ENCODE results near the gene GSTP1. TPM values are rescaled to one million over a fixed set of nuclear protein-coding genes. Genes with fewer than 3 reads are reported as not detected.

GSTP1 gene
- total RNA-seq, 2 experiments from 2014 or later = 452 to 465 TPM

DNA sequence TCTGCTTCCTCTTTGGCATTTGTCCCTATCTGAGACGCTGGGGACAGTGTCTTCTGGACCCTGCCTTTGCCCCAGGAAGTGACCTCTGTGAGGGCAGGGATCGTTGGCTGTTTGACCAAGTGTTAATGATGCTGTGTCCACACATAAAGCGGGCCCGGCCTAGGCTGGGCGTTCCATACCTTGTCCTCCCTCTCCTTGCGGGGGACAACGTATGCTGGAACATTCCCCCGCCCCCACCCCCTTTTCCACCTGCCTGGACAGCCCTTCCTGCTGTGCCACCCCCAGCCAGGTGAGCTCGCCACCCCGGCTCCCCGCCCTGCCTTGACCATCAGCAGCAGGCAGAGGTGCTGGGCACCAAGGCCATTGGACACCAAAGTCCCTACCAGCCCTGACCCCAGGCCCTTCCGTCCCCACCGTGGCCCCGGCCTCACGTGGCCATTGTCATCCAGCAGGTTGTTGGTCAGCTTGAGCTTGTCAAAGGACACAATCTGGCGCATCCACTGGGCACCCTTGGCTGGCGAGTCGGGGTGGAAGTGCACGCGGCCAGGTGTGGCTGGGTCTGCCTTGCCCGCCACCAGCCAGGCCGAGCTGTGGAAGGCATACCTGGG, 50.2 kb downstream of the GSTP1 start:
- Mint-ChIP-seq H3K27me3 (no peaks in the 10 kb centered on the region), H3K27ac (no peak overlapping the region), H3K9me3 (no peaks in the 10 kb centered on the region), H3K36me3 (no peaks in the 10 kb centered on the region), H3K4me1 (peaks cover 8% of the 10 kb centered on the region), H3K4me3 (no peak overlapping the region)
- no peak for DNase-seq

DNA sequence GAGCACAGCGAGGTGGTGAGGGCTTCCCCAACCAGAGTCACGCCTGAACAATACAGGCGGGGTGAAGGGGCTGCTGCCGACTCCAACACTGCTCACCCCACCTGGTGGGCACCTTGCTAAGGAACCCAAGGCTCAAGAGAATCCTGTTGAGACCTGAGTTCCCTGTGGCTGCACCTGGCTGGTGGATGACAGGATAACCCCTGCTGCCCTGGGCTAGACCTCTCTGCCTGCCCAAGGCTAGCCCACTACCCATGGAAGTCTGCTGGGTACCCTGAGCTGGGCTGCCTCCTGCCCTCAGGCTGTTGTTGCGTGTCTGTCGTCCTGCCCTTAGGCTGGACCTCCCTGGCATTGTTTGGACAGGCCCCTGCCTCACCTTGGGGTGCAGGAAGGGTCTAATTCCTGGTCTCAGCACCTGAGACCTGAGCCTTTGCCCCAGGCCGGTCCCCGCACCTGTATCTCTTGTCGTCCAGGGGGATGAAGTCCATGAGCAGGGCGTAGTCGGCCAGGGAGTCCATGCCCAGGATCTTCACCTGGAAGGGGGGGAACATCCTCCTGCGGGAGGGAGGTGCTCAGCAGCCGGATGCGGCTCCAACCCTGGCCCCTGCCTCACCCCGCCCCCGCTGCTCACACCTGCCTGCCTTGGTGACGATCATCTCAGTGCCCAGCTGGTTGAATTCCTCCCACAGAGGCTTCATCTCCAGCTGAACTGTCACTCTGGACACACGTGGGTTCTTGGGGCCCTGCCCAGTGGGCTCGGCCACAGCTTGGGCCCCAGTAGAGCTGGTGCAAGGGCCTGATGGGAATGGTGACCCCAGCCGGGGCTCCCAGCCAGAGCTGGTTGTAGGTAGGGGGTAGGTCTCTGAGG, 51.0 kb downstream of the GSTP1 start:
- Mint-ChIP-seq H3K27me3 (no peaks in the 10 kb centered on the region), H3K4me3 (no peak overlapping the region), H3K4me1 (peaks cover 8% of the 10 kb centered on the region), H3K9me3 (no peaks in the 10 kb centered on the region), H3K36me3 (no peaks in the 10 kb centered on the region), H3K27ac (no peak overlapping the region)
- no peak for DNase-seq

DNA sequence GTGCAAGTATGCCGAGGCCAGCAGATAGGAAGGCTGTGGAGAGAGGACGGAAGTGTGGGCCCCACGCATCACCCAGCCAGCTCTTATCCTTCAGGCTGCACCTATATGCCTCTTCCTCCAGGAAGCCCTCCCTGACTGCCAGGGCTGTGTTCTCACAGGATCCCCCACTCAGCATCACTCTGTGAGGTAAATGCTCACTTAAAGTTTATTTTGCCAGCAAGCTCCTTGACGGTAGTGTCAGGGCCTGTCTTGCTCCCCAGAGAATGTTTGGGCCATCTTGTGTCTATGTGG, 51.6 kb downstream of the GSTP1 start:
- Mint-ChIP-seq H3K27me3 (no peaks in the 10 kb centered on the region), H3K9me3 (no peaks in the 10 kb centered on the region), H3K36me3 (no peaks in the 10 kb centered on the region), H3K4me3 (no peak overlapping the region), H3K4me1 (peaks cover 10% of the 10 kb centered on the region), H3K27ac (no peak overlapping the region)
- DNase-seq = no peak

Other genes starting within 250 kb of the GSTP1 start
- 10 to 100 TPM; 28.5 to 28.6 TPM for gene POLD4, start 230.3 kb upstream of the GSTP1 start, total RNA-seq
- gene CLCF1, start 210.2 kb upstream of the GSTP1 start, total RNA-seq = under 1 TPM; 0.31 to 0.56 TPM
- 10 to 100 TPM; 31.2 to 33.7 TPM for gene RAD9A, start 191.8 kb upstream of the GSTP1 start, total RNA-seq
- gene PPP1CA, start 182.0 kb upstream of the GSTP1 start, total RNA-seq = 100 to 1,000 TPM; 262 to 269 TPM
- 100 to 1,000 TPM; 117 to 121 TPM for gene TBC1D10C, start 179.7 kb upstream of the GSTP1 start, total RNA-seq
- 1 to 10 TPM; 3.1 to 3.7 TPM for gene CARNS1, start 168.1 kb upstream of the GSTP1 start, total RNA-seq
- 10 to 100 TPM; 64.9 to 67.7 TPM for gene RPS6KB2, start 155.3 kb upstream of the GSTP1 start, total RNA-seq
- 100 to 1,000 TPM; 110 to 117 TPM for gene PTPRCAP, start 146.1 kb upstream of the GSTP1 start, total RNA-seq
- gene CORO1B, start 140.3 kb upstream of the GSTP1 start, total RNA-seq = 100 to 1,000 TPM; 293 to 310 TPM
- not detected for gene GPR152, start 131.1 kb upstream of the GSTP1 start, total RNA-seq
- under 1 TPM; 0.27 to 0.28 TPM for gene CABP4, start 128.5 kb upstream of the GSTP1 start, total RNA-seq
- 10 to 100 TPM; 43.7 to 45.8 TPM for gene TMEM134, start 114.6 kb upstream of the GSTP1 start, total RNA-seq
- 100 to 1,000 TPM; 107 to 112 TPM for gene AIP, start 100.8 kb upstream of the GSTP1 start, total RNA-seq
- 10 to 100 TPM; 52.7 to 56.4 TPM for gene PITPNM1, start 78.4 kb upstream of the GSTP1 start, total RNA-seq
- 10 to 100 TPM; 49.7 to 50.5 TPM for gene CDK2AP2, start 75.7 kb upstream of the GSTP1 start, total RNA-seq
- gene CABP2, start 60.4 kb upstream of the GSTP1 start, total RNA-seq = not detected
- gene NDUFV1, start 23.1 kb downstream of the GSTP1 start, total RNA-seq = 100 to 1,000 TPM; 317 to 321 TPM
- 10 to 100 TPM; 30.2 to 31.0 TPM for gene NUDT8, start 46.1 kb downstream of the GSTP1 start, total RNA-seq
- not detected for gene TBX10, start 56.0 kb downstream of the GSTP1 start, total RNA-seq
- gene ACY3, start 66.9 kb downstream of the GSTP1 start, total RNA-seq = under 1 TPM; 0.27 to 0.70 TPM
- not detected for gene ALDH3B2, start 90.8 kb downstream of the GSTP1 start, total RNA-seq